GM19351 (cell line): ENCODE results near the gene BNIP5.

ENCODE experiments used
- ATAC-seq: cut with Tn5 transposase; IDR thresholded peaks from one replicate; pipeline ENCODE4 v1.9.1; 2021; ENCODE audit warnings: mild to moderate bottlenecking, moderate library complexity; ENCODE audit not compliant: unreplicated experiment

The BNIP5 gene

GRCh38 chr6:36269834-36270705, 66.6 kb downstream of the BNIP5 start, which contains the start of gene PNPLA1:
Gene PNPLA1, plus strand, starts transcription at chr6:36270060. Its CDS starts 400 bp downstream, at chr6:36270460.
- no peak for ATAC-seq

GRCh38 chr6:36268478-36269275, 68.0 kb downstream of the BNIP5 start:
- no peak for ATAC-seq

GRCh38 chr6:36267731-36268477, 68.8 kb downstream of the BNIP5 start:
- no peak for ATAC-seq

- no peak for ATAC-seq
Measured at GRCh38 chr6:36266913-36267644, 69.6 kb downstream of the BNIP5 start.
